Ecto neural progenitor cell (in vitro differentiated cells): ENCODE measurements around the gene TMC6.
"Not testable (repeated sequence)": the region's sequence is repeated elsewhere in the genome, so short reads cannot be mapped to it uniquely, and the experiment has no call there.

Experiments
- DNase-seq: peaks from one replicate; pipeline ENCODE4 v3.0.0-alpha.2; 2018; ENCODE audit warnings: low spot score

The TMC6 gene

DNA sequence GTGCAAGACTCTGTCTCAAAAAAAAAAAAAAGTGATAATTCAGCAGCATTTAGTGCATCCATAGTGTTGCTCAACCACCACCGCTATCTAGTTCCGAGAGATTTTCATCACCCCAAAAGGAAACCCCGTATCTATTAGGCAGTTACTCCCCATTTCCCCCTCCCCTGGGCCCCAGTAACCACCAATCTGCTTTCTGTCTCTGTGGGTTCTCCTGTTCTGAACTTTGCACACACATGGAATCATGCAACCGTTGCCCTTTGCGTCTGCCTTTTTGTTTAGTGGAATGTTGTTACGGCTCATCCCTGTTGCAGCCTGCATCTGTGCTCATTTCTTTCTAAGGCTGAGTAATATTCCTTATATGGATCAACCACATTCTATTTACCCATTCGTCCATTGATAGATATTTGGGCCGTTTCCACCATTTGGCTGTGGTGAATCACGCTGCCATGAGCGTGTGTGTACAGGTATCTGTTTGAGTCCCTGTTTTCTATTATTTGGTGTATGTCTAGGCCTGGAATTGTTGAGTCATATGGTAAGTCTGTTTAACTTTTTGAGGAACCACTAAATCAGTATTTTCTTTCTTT lies 31.1 kb upstream of the TMC6 start:
- DNase-seq = no peak

DNA sequence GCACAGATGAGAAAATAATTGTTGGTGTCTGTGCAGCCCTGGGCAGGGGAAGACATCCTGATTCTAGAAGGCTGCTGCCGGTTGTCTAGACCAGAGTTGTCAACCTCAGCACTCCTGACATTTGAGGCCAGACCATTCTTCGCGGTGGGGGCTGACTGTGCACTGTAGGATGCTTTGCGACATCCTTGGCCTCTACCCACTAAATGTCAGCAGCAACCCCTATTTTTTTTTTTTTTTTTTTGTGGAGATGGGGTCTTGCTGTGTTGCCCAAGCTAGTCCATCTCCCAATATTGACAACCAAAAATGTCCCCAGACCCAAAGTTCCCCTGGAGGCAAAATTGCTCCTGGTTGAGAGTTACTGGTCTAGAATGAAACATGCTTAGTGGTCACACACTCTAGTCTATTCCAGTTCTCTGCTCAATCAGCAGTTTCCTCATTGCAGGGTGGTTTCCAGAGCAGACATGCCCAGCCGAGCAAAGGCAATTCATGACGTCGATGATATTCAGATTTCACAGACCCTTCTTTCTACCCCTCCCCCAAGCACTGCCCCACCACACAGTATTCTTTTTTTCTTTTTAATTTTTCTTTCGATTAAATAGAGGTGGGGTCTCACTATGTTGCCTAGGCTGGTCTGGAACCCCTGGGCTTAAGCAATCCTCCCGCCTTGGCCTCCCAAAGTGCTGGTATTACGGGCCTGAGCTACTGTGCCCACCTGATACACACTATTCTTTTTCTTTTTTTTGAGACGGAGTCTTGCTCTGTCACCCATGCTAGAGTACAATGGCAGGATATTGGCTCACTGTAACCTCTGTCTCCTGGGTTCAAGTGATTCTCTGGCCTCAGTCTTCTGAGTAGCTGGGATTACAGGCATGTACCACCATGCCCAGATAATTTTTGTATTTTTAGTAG lies 26.6 kb upstream of the TMC6 start:
- no peak for DNase-seq

DNA sequence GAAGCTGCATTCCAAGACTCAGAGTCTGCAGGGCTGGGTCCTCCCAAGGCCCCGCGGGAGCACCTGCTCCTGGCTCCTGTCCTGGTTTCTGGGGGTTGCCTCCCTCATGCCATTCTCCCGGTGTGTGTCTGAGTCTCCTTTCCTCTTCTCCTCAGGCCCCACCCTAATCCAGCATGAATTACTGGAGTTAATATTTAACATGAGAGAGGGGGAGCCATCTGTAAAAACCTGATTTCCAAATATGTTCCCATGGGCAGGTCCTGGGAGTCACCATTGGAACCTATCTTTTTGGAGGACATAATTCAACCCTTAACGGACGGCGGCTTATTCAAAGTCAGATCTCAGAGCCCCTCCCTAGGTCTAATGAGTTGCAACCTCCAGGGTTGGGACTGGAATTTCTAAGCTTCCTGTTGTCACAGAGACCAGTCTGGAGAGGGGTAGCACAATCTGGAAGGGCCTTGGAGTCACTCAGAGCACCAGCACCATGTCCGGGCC lies 23.0 kb upstream of the TMC6 start:
- DNase-seq = peak; percentile 49

DNA sequence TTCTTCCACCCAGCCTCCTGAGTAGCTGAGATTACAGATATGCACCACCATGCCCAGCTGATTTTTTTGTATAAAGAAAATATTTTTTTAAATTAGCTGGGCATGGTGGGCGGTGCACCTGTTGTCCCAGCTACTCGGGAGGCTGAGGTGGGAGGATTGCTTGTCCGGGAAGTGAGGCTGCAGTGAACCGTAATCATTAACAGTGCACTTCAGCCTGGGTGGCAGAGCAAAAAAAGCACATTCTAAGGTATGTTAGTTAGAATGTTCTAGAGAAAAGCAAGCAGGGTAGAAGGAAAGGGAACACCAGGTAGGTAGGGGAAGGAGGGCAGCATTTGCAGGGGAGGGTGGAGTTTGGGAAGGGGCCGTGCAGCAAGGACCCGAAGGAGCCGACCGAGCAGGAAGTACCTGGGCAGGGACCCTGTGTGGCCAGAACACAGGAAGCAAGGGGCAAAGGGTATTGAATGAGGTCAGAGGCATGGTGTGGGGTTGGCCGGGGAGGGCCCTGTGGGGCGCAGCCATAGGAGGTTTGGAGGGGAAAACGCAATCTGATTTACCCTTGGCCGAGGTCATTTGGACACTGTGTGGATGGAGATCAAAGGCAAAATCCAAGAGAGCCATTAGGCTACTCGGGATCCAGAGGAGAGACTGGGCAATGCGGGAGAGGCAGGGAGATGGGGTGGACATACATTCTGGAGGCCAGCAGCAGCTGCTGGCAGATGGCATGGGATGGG lies 19.9 kb upstream of the TMC6 start:
- DNase-seq = no peak

DNA sequence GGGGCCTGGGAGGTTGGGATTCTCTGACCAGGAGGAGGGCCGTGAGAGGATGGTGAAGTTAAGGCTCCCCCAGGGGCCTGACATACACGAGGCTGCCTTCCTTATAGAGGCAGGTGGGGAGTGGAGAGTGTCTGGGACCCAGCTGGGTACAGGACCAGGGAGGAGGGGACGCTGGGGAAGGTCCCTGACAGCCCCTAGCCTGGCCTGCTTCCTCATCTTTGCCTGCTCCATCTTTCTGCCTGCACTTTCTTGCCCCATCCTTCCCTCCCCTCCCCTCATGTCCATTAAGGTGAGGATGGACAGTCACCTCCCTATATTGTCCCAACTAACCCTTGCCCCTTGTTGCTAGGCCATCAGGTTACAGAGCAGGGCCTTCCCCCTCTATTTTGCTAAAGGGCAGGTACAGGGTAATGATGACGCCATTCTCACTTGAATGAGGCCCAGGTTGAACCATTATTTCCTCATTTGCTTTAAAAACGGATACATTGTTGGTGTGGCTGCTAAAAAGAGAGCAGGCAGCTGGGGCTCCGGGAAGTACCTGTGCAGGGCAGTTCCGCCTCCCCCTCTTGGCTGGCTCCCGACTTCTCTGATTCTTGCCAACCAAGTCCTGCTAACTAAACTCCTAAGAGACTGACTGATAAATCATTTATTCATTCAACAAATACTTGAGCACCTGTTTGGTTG lies 18.9 kb upstream of the TMC6 start:
- no peak for DNase-seq

DNA sequence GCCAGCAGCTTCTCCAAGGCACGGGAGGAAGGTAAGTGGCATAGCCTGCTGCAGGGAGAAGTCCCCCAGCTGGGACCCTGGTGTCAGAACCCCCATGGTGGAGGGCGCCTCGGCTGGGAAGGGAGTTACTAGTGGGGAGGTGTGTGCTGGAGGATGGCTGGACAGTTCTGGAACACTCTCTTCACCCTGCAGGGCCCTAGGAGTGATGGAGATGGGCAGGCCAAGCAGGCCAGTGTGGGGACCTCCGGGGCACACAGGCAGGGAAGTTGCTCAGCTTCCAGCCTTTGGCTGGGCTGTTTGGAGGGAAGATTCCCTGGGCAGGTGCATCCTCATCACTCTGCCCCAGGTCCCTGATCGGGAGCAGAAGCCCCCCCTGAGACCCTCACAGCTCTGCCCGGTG lies 18.3 kb upstream of the TMC6 start:
- no peak for DNase-seq

DNA sequence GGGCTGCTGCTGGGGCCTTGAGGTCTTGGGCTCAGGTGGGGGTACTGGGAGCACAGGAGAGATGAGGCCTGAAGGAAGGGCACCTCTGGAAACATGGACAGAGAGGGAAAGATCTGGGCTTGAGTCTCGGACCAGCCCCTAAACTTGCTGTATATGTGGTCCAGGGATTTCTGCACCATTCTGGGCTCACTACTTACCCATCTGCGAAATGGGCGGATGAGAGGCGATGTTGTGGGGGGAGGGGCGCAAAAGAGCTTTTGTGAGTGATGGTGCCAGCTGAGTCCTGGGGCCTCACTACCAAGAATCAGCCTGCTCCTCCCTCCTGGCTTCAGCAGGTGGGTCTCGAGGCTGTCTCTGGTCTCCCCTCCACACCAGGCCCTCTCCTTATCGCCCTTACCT lies 17.9 kb upstream of the TMC6 start:
- DNase-seq = no peak

DNA sequence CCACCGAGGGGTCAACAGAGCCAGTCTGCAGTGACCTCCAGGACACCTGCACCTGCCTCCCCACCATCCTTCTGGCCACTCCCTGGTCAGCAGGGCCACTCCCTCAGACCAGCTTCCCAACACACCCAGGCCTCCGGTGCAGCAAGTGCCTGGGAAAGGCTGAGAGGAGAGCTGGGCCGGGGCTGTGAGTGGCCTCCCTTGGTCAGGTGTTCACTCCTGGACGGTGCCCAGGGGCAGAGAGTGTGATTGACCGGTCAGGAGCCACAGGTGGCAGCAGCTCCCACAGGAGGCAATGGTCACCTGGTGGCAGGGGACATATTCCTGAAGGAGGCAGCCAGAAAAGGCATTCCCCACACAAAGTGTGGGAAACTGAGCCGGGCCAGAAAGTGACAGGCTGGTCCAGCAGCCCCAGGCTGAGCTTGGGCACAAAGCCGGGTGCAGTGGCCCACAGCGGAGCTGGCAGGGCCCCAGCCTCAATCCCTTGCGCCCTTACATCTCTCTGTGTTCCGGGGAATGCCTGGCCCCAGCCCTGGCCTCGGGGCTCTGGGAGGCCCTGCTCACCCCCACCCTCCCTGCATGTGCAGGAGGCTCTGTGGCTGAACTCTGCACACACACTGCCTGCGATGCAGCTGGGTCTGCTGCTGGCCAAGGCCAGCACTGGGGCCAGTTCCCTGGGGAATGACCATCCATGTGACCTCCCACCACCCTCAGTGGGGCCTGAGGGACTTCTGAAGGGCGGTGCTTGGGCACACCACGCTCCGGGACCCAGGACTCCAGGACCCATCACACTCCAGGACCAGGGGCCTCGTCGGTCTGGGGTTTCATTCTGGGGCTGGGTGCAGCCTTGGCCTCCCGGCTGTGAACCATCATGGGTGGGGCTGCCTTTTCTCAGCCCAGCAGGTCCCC lies 16.4 kb upstream of the TMC6 start:
- peak; percentile 61 for DNase-seq

DNA sequence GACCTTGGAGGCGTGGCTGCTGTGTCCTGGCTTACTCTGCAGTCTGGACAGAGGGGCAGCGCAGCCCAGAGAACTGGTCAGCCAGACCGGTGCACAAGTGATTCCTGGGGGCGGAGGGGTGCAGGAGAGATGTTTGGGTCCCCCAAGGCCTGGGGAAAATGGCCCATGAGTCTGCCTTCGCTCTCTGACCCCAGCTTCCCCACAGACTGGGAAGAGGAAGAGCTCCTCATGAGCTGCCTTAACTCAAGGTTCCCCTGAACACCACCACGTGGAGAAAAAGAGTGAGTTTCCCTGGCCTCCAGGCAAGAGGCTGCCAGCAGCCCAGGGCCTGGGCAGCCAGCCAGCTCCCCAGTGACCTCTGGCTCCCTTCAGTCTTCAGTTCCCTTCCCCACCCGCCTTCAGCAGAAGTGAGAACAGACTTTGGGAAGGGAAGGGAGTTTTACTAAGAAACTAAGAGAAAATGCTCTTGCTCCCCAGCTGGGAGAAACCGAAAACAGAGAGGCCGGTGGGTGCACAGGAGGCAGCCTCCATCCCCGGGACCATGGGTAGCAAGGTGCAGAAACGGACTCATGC lies 15.7 kb upstream of the TMC6 start:
- peak; percentile 53 for DNase-seq

DNA sequence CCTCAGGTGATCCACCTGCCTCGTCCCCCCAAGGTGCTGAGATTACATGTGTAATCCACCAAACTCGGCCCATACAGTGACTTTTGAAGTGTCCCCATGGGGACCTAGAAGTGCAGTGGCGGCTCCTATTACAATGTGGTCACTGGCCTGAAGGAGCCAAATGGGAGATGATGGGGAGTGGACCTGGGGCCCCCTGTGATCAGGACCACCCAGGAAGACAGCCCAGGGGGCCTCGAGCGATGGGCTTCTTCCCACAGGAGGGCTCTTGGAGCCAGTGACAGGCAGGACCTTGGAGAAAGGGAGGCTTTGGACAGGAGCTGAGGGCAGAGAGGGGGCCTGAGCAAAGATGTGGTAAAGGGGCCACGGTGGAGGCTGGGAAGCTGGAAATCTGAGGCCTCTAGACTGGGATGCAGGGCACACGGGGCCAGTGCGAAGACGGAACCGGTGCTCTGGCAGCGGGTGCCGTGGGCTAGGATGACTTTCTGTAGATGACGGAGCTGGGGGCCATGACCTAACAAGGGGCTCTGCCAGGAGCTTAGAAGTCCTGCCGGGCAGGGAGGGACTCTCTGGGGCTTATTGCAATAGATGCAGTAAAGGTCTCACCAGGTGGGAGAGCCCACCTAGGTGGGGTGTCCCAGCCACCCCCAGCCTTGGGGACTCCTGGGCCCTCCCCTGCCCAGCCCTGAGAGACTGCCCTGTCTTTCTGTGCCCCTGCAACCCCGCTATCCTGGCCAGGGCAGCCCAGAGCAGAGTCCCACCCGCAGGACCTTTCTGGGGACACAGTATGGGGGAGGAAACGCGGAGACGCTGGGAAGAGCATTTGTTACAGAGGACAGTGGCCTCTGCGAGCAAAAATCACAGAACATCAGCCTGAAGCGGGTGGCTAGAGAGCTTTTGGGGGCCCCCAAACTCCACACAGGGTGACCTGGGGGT lies 14.9 kb upstream of the TMC6 start:
- DNase-seq = peak; percentile 46

DNA sequence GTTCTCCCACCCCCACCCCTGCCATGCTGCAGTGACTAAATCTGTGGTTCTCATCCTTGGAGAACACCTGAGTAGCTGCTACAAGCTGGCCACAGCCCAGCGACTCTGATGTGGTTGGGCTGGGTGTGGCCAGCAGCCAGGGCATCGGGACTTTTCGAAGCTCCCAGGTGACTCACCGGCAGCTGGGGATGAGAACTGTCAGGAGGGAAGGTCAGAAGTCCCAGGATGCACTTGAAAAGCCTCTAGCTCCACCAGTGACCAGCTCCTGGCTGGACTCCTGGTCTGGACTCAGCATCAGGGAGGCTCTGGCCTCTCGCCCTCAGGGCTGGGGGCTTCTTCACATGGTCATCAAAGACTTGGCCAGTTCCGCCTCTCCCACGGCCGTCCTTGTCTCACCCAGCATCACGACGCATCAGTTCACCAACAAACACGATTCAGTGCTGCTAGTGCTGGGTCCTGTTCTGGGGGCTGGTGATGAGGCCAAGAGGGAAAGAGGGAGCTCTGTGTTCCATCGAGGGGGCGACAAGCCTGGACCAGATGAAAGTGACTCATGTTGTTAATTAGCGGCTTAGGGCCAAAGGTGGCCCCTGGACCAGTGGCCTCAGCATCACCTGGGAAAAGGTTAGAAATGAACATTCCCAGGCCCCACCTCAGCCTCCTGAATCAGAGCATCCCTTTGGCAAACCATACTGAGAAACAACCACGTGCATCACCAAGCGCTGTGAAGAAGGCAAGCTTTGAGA lies 13.7 kb upstream of the TMC6 start:
- peak; percentile 51 for DNase-seq

DNA sequence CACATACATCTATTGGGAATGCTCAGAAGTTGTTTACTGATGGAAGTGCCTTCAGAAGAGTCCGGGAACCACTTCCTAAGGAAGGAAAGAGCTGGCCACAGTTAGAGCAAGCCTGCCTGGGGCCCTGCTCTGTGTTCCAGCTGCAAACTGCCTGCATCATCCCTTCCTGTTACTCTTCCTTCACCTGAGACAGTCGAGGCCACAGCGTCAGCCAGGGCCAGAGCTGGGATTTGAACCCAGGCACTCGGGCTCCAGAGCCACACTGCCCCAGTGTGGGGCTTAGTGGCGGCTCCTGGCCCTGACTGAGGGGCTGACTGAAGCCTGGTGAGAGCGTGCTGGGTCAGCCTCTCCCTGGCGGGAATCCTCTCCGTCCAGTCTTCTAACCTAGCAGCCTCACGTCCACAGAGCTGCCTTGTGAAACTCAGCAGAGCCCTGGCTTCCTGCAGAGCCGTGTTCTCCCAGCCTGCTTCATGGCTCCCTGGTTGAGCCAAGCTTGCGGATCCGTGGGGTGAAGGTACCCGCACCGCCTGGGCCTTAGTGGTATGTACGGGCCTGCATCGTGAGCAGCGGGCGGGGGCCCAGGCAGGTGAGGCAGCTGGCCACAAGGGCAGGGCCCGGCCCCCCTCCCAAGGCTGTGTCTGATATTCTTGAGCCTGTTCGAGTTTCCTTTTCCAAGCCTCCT lies 13.0 kb upstream of the TMC6 start:
- peak; percentile 54 for DNase-seq

DNA sequence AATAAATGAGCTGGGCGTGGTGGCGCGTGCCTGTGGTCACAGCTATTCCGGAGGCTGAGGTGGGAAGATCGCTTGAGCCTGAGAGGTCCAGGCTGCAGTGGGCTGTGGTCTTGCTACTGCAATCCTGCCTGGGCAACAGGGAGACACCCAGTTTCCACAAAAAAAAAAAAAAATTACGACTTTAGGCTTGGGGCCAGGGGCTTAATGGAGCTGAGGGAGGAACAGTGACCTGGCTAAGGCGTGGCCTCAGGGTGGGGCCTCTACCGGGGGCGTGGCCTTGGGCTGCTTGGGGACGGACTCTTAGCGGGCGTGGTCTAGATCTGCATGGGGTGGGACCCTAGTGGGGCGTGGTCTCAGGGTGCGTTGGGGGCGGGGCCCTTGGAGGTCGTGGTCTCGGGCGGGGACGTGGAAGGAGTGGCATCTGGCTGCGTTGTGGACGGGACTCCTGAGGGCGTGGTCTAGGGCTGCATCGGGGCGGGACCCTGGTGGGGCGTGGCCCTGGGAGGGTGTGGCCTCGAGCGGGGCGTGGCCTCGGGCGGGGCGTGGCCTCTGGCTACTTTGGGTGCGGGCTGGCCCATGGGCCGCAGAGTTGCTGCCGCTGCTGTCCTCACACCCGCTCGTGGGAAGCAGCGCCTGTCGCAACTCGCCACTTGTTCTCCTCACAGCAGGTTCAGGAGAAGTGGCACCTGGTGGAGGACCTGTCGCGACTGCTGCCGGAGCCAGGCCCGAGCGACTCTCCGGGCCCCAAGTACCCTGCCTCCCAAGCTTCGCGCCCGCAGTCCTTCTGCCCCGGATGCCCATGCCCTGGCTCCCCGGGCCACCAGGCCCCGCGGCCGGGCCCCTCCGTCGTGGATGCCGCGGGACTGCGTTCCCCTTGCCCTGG lies 11.9 kb upstream of the TMC6 start:
- peak; percentile 100 for DNase-seq

DNA sequence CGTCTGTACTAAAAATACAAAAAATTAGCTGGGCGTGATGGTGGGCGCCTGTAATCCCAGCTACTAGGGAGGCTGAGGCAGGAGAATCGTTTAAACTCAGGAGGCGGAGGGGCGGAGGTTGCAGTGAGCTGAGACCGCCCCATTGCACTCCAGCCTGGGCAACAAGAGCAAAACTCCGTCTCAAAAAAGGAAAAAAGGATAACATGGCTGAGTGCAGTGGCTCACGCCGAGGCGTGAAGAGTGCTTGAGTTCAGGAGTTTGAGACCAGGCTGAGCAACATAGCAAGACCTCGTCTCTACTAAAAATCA lies 11.3 kb upstream of the TMC6 start:
- DNase-seq = not testable (repeated sequence)

DNA sequence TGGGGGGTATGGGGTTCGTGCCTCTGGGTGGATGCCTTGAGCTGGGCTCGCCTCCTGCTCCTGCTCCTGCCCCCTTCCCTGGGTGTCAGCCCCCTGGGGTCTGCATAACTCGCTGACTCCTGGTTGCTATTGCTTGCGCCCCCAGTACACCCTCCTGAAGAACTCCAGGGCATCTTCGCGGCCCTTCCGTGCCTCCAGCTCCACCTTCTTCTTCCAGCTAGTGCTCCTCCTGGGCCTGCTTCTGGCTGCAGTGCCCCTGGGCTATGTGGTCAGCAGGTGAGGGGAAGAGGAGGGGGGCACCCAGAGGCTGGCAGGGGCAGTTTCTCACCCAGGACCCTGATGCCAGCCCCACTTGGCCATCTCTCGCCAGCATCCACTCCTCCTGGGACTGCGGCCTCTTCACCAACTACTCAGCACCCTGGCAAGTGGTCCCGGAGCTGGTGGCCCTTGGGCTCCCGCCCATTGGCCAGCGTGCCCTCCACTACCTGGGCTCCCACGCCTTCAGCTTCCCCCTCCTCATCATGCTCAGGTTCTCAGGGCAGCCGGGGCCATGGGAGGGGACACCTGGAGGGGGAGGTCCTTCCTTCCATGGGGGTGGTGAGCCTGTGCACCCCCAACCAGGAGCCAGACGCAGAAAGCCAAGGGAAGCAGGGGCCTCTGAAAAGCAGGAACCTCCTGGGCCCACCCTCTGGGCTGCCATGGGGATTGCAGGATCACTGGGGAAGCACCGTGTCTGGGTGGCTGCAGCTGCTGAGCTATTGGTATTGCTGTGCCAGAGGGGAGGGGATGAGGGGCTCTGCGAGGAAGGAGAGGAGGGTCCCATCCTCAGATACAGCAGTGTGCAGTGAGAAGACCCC lies 9.9 kb upstream of the TMC6 start:
- peak; percentile 56 for DNase-seq

DNA sequence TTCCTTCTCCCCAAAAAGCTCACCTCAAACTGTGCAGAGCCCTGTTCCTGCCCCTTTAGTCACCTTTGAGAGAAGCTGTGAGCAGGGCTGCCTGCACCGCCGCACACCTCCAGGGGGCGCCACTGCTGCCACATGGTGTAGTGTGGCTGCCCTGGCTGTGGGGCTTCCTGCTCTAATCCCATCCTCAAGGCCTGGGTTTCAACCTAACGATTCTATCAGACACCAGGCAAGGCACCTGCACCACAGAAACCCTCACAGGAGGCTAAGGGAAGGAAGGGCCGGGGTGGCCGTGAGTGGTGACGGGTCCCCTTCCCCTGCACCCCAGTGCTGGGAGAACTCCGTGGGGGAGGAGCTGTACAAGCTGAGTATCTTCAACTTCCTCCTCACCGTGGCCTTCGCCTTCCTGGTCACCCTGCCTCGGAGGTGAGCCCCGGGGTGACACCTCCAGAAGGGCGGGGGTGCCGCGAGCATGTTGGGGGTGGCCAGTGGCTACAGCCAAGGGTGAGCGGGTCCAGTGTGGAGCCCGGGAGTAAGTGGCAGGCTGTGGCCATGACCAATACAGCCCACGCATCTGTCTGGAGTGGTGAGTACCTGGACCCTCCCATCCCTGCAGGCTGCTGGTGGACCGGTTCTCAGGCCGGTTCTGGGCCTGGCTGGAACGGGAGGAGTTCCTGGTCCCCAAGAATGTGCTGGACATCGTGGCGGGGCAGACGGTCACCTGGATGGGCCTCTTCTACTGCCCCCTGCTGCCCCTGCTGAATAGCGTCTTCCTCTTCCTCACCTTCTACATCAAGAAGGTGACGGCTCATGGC lies 9.0 kb upstream of the TMC6 start:
- peak; percentile 61 for DNase-seq
